GM12878 (cell line): Measurements from ENCODE around the gene SQOR. TPM values are rescaled to one million over a fixed set of nuclear protein-coding genes. Genes with fewer than 3 reads are reported as not detected.

Source experiments
- ATAC-seq: fragments of 200-7000 bp; cut with Tn5 transposase; 3 replicates; pipeline ENCODE4 v1.9.1; 2020; ENCODE audit warnings: mild to moderate bottlenecking, moderate library complexity
- BruUV-seq: library from RNA; stranded (reverse); fragments of 400-500 nt; replicated peaks from 2 replicates; lab custom pipeline; 2021; lab: Mats Ljungman, UMichigan
- CTCF ChIA-PET: fragments of 300-600 bp; sonication (Branson Sonifier 250); formaldehyde crosslinking; extraction: SDS; loops from one replicate; lab custom pipeline; 2021; ENCODE audit warnings: inconsistent platforms; lab: Yijun Ruan, JAX
- POLR2A ChIA-PET: fragments of 350-600 bp; formaldehyde crosslinking; extraction: SDS; loops from one replicate; lab custom pipeline; 2021; ENCODE audit warnings: inconsistent platforms; lab: Charles Lee
- RAD21 ChIA-PET: fragments of 300-600 bp; sonication (Branson Sonifier 250); formaldehyde crosslinking; loops from one replicate; lab custom pipeline; 2023; ENCODE audit warnings: antibody characterized with exemption; ENCODE audit not compliant: unreplicated experiment; lab: Charles Lee
- SMC1A ChIA-PET: fragments of 300-600 bp; sonication (Branson Sonifier 250); formaldehyde crosslinking; loops from one replicate; lab custom pipeline; 2023; ENCODE audit not compliant: unreplicated experiment, uncharacterized antibody; lab: Charles Lee
- DNase-seq: peaks from one replicate; pipeline ENCODE4 v3.0.0-alpha.2; 2011; ENCODE audit warnings: low read depth, low spot score
- FAIRE-seq: peaks from 3 replicates; lab custom pipeline; 2011; peaks lifted over from hg19 to GRCh38; lab: Jason Lieb, UNC
- H2AFZ ChIP-seq: 2 replicates; pipeline ENCODE4 v1.6.0; 2011; ENCODE audit warnings: low read depth, low read length, control low read depth; ENCODE audit not compliant: control insufficient read depth
- H3K27ac ChIP-seq: 2 replicates; pipeline ENCODE4 v1.5.1; 2011; ENCODE audit warnings: control low read depth; ENCODE audit not compliant: control insufficient read depth, insufficient read depth
- H3K27me3 ChIP-seq, 2 experiments: replicated peaks in 1 of 2; 2 replicates each; pipeline versions ENCODE4 v1.6.0 to v1.6.1; 2011; ENCODE audit warnings: low read length in 1 of 2; ENCODE audit not compliant: control insufficient read depth in 2 of 2, insufficient read depth in 2 of 2
- H3K36me3 ChIP-seq, 2 experiments: 2 replicates each; pipeline ENCODE4 v1.5.1; 2011; ENCODE audit warnings: low read length in 1 of 2; ENCODE audit not compliant: control insufficient read depth in 2 of 2, insufficient read depth in 2 of 2
- H3K4me1 ChIP-seq: 2 replicates; pipeline ENCODE4 v1.6.1; 2011; ENCODE audit warnings: mild to moderate bottlenecking, low read length, moderate library complexity, mixed read lengths; ENCODE audit not compliant: control insufficient read depth, insufficient read depth
- H3K4me2 ChIP-seq: 2 replicates; pipeline ENCODE4 v1.6.0; 2011; ENCODE audit warnings: control low read depth; ENCODE audit not compliant: control insufficient read depth, insufficient read depth
- H3K4me3 ChIP-seq: fragments of 200-600 bp; sonication (generic); 2 replicates; pipeline ENCODE4 v1.5.1; 2016
- H3K79me2 ChIP-seq: 2 replicates; pipeline ENCODE4 v1.6.0; 2011; ENCODE audit warnings: low read length; ENCODE audit not compliant: control insufficient read depth, insufficient read depth
- H3K9ac ChIP-seq: 2 replicates; pipeline ENCODE4 v1.8.0; 2011; ENCODE audit warnings: low read length, control low read depth, mixed read lengths; ENCODE audit not compliant: control insufficient read depth, insufficient read depth
- H3K9me3 ChIP-seq: replicated peaks from 3 replicates; pipeline ENCODE4 v1.5.1; 2011; ENCODE audit warnings: mild to moderate bottlenecking, low read length; ENCODE audit not compliant: control insufficient read depth, insufficient read depth
- H4K20me1 ChIP-seq: 2 replicates; pipeline ENCODE4 v1.6.0; 2011; ENCODE audit not compliant: control insufficient read depth, insufficient read depth
- EP300 ChIP-seq, 2 experiments: fragments of 150-350 bp in 1 of 2; IDR thresholded peaks; 2 replicates each; pipeline ENCODE4 v1.6.1; 2011 to 2012; ENCODE audit warnings: low read depth in 2 of 2, low read length in 2 of 2, borderline replicate concordance in 1 of 2, improper control_type of control experiment in 1 of 2, inconsistent platforms in 1 of 2; ENCODE audit not compliant: control insufficient read depth in 1 of 2
- ESRRA ChIP-seq: IDR thresholded peaks from 2 replicates; pipeline ENCODE4 v1.6.1; 2012; ENCODE audit warnings: mild to moderate bottlenecking, low read length, improper control_type of control experiment
- GABPA ChIP-seq: IDR thresholded peaks from 2 replicates; pipeline ENCODE4 v1.6.1; 2014; ENCODE audit warnings: antibody characterized with exemption, low read depth, mild to moderate bottlenecking, inconsistent platforms
- MEF2A ChIP-seq: IDR thresholded peaks from 2 replicates; pipeline ENCODE4 v1.6.1; 2011; ENCODE audit warnings: low read depth, mild to moderate bottlenecking, low read length, moderate library complexity; ENCODE audit not compliant: insufficient read depth
- MYC ChIP-seq: IDR thresholded peaks from 2 replicates; pipeline ENCODE4 v1.6.1; 2011; ENCODE audit warnings: mild to moderate bottlenecking, low read length, moderate library complexity, inconsistent platforms; ENCODE audit not compliant: insufficient read depth, insufficient replicate concordance, insufficient read length, severe bottlenecking
- POLR2AphosphoS5 ChIP-seq: IDR thresholded peaks from 2 replicates; pipeline ENCODE4 v1.6.1; 2011; ENCODE audit warnings: mild to moderate bottlenecking, low read length, inconsistent platforms
- RCOR1 ChIP-seq: conservative IDR thresholded peaks from 2 replicates; pipeline ENCODE4 v1.6.1; 2012; ENCODE audit warnings: low read depth, low read length, improper control_type of control experiment
- SKIL ChIP-seq: fragments of 450-650 bp; IDR thresholded peaks from 2 replicates; pipeline ENCODE4 v1.6.1; 2017; ENCODE audit warnings: mild to moderate bottlenecking, low read depth, inconsistent platforms; ENCODE audit not compliant: poor library complexity, severe bottlenecking
- SMAD5 ChIP-seq: IDR thresholded peaks from 2 replicates; pipeline ENCODE4 v1.6.1; 2016; ENCODE audit warnings: antibody characterized with exemption, low read depth
- SREBF2 ChIP-seq: IDR thresholded peaks from 2 replicates; pipeline ENCODE4 v1.6.1; 2012; ENCODE audit warnings: mild to moderate bottlenecking, low read length
- SUZ12 ChIP-seq: fragments of 200-600 bp; sonication (generic); IDR thresholded peaks from one replicate; pipeline ENCODE4 v1.6.1; 2018; ENCODE audit warnings: antibody characterized with exemption, mild to moderate bottlenecking; ENCODE audit not compliant: unreplicated experiment
- ZSCAN29 ChIP-seq: fragments of 450-650 bp; IDR thresholded peaks from 2 replicates; pipeline ENCODE4 v1.6.1; 2017; ENCODE audit warnings: mild to moderate bottlenecking, moderate library complexity
- WGBS: methylation state at CpG from one replicate; pipeline ENCODE4 v1.1.6; 2016; ENCODE audit warnings: low lambda C conversion rate; ENCODE audit not compliant: insufficient replicate concordance, insufficient coverage; ENCODE audit errors: missing lambda C conversion rate; 5-methylcytosine and 5-hydroxymethylcytosine counted together
- in situ Hi-C: fragments of 300-500 bp; cut with MboI; formaldehyde crosslinking; loops from 9 replicates; pipeline ENCODE4 v1.14.3; 2018; ENCODE audit warnings: mixed read lengths
- intact Hi-C: fragments of 100-400 bp; cut with micrococcal nuclease; formaldehyde crosslinking; loops from one replicate; pipeline ENCODE4 v1.14.2; 2022; ENCODE audit not compliant: unreplicated experiment
- polyA plus RNA-seq, 11 experiments: library from polyadenylated mRNA; depleted of rRNA in 4 of 11; unstranded in 6 of 11; stranded (reverse) in 5 of 11; fragments of >200 nt; fragmentation: Nextera tagmentation in 4 of 11; fragmentation: Illumina TruSeq in 1 of 11; extraction: Ambion mirVana in 4 of 11; extraction: Trizol in 1 of 11; gene quantifications; 1 replicate in 1 of 11; 2 replicates in 10 of 11; pipeline versions ENCODE4 v1.2.1 to v1.2.3, GENCODE V29; 2011 to 2016; ENCODE audit warnings: inconsistent platforms in 2 of 11, missing spikeins in 2 of 11, low read depth in 1 of 11
- total RNA-seq, 4 experiments: library from RNA; depleted of rRNA in 3 of 4; stranded (reverse); fragments of >200 nt in 3 of 4; fragmentation: Illumina TruSeq in 1 of 4; extraction: Trizol in 1 of 4; gene quantifications; 2 replicates each; pipeline versions ENCODE4 v1.2.1 to v1.2.3, GENCODE V29; 2013 to 2021
- TF ChIP-seq, protein P1 (sequence below): fragments of 450-650 bp; IDR thresholded peaks from 2 replicates; pipeline ENCODE4 v1.6.1; 2014; ENCODE audit warnings: mild to moderate bottlenecking

The SQOR gene
- total and polyA plus RNA-seq, 10 of the 15 experiments (the other 5 are each of a cell fraction or from before 2014, with no cell fraction given): 14.5 to 74.7 (median 44.2) TPM

DNA sequence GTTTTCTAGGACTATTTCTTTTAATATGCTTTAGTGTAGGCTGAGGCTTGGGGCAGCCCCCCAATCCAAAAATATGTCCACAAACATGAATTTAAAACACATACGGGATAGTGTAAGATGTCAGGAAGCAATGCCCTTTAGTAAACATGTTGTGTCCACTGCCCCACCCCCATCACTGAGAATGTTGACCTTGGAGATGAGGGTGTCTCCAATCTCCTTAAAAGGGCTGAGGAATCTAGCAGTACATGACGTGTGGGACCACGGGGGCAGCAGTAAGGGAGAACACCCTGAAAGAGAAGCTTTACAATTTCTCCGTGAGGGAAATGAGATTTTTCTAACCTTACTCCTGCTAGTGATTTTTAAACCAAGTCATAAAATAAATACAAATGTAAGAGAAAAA is 84.7 kb downstream of the SQOR start:
- H3K27ac ChIP-seq: no peak overlapping the region
- ATAC-seq: no peak
- no peak for FAIRE-seq
- no peaks in the 10 kb centered on the region for H4K20me1 ChIP-seq
- no peak overlapping the region for H3K9ac ChIP-seq
- no peaks in the 10 kb centered on the region for H3K36me3 ChIP-seq
- ChIA-PET RAD21 (no interaction called here), SMC1A (no interaction called here), POLR2A (no interaction called here), CTCF (no interaction called here)
- no peak overlapping the region for H3K4me3 ChIP-seq
- no peaks in the 10 kb centered on the region; a peak in 1 of 4 replicates for H3K27me3 ChIP-seq
- in situ Hi-C loops: no loop called here
- no TSS peak for BruUV-seq
- DNase-seq: no peak
- WGBS: 23% methylated on average over 4 of the region's 4 CpGs
- no peak overlapping the region for H2AFZ ChIP-seq
- no peaks in the 10 kb centered on the region for H3K79me2 ChIP-seq
- H3K9me3 ChIP-seq: no peaks in the 10 kb centered on the region
- no peak overlapping the region for H3K4me2 ChIP-seq
- no peaks in the 10 kb centered on the region for H3K4me1 ChIP-seq
- intact Hi-C loops: no loop called here
- TF ChIP-seq POLR2AphosphoS5: no peak
- TF ChIP-seq EP300 (IDR thresholded peaks at IDR 0.05; ENCODE audit: borderline replicate concordance in 1 of 2, control insufficient read depth in 1 of 2, low read depth in 2 of 2, low read length in 2 of 2): no peak
- TF ChIP-seq, protein P1, sequence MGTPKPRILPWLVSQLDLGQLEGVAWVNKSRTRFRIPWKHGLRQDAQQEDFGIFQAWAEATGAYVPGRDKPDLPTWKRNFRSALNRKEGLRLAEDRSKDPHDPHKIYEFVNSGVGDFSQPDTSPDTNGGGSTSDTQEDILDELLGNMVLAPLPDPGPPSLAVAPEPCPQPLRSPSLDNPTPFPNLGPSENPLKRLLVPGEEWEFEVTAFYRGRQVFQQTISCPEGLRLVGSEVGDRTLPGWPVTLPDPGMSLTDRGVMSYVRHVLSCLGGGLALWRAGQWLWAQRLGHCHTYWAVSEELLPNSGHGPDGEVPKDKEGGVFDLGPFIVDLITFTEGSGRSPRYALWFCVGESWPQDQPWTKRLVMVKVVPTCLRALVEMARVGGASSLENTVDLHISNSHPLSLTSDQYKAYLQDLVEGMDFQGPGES: no peak
- TF ChIP-seq SUZ12: no peak
- TF ChIP-seq, all 136 proteins: peak for 0

DNA sequence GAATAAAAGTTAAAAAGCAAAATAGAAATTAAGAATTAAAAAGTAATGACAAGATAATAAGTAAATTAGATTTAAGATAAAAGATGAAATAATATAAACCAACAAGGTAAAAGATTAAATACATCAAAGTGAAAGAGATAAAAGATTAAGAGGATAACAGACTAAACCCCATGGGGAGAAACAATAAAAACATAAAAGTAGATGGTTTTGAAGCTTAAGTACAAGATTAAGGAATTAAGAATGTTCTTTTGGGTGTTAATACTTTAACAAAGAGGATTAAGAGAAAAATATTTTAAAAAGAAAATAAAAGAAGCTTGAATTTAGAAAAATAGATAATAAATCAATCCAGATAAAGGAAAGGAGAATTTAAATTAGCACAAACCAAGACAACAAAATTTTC is 85.4 kb downstream of the SQOR start:
- DNase-seq (no peak), FAIRE-seq (no peak), ATAC-seq (no peak)
- Histone ChIP-seq H3K9ac (no peak overlapping the region), H3K27me3 (no peaks in the 10 kb centered on the region; a peak in 1 of 4 replicates), H3K79me2 (no peaks in the 10 kb centered on the region), H3K27ac (no peak overlapping the region), H3K4me1 (no peaks in the 10 kb centered on the region), H3K4me3 (no peak overlapping the region), H3K36me3 (no peaks in the 10 kb centered on the region), H2AFZ (no peak overlapping the region), H3K4me2 (no peak overlapping the region), H4K20me1 (no peaks in the 10 kb centered on the region), H3K9me3 (no peaks in the 10 kb centered on the region)
- CTCF ChIA-PET: interaction anchor here (0.7 to 1.1 kb wide), 2 partner anchors 15 to 18 kb away, joined by 3 to 4 read pairs; no protein-coding TSS in a partner anchor
- no TSS peak for BruUV-seq
- SMC1A ChIA-PET: interaction anchor here (1.6 kb wide), 1 partner anchor 12 kb away, joined by 3 read pairs; no protein-coding TSS in a partner anchor
- POLR2A ChIA-PET: interaction anchor here (0.5 kb wide), 1 partner anchor 66 kb away, joined by 5 read pairs; no protein-coding TSS in a partner anchor
- RAD21 ChIA-PET: interaction anchor here (1.0 kb wide), 1 partner anchor 15 kb away, joined by 3 read pairs; no protein-coding TSS in a partner anchor
- intact Hi-C loops (no loop called here), in situ Hi-C loops (no loop called here)
- TF ChIP-seq ESRRA: no peak
- no peak for TF ChIP-seq MEF2A
- TF ChIP-seq RCOR1: no peak
- no peak for TF ChIP-seq MYC
- TF ChIP-seq SREBF2: no peak
- no peak for TF ChIP-seq SKIL
- no peak for TF ChIP-seq SMAD5
- no peak for TF ChIP-seq GABPA
- no peak for TF ChIP-seq ZSCAN29
